Rectal smooth muscle tissue (tissue), 1 donor: ENCODE results near the gene ETS2.

ENCODE experiments used
- H3K27ac ChIP-seq: one replicate; pipeline ENCODE4 v1.7.0; 2013; ENCODE audit warnings: low read depth, low read length, inconsistent platforms
- H3K27me3 ChIP-seq: one replicate; pipeline ENCODE4 v1.7.0; 2013; ENCODE audit warnings: low read length; ENCODE audit not compliant: control insufficient read depth, insufficient read depth
- H3K36me3 ChIP-seq: one replicate; pipeline ENCODE4 v1.7.0; 2013; ENCODE audit warnings: low read length; ENCODE audit not compliant: control insufficient read depth, insufficient read depth
- H3K4me1 ChIP-seq: one replicate; pipeline ENCODE4 v1.7.0; 2013; ENCODE audit warnings: low read length; ENCODE audit not compliant: control insufficient read depth, insufficient read depth
- H3K4me3 ChIP-seq: one replicate; pipeline ENCODE4 v1.7.0; 2013; ENCODE audit warnings: low read length
- H3K9ac ChIP-seq: one replicate; pipeline ENCODE4 v1.7.0; 2013; ENCODE audit warnings: low read length

ETS2 gene

DNA sequence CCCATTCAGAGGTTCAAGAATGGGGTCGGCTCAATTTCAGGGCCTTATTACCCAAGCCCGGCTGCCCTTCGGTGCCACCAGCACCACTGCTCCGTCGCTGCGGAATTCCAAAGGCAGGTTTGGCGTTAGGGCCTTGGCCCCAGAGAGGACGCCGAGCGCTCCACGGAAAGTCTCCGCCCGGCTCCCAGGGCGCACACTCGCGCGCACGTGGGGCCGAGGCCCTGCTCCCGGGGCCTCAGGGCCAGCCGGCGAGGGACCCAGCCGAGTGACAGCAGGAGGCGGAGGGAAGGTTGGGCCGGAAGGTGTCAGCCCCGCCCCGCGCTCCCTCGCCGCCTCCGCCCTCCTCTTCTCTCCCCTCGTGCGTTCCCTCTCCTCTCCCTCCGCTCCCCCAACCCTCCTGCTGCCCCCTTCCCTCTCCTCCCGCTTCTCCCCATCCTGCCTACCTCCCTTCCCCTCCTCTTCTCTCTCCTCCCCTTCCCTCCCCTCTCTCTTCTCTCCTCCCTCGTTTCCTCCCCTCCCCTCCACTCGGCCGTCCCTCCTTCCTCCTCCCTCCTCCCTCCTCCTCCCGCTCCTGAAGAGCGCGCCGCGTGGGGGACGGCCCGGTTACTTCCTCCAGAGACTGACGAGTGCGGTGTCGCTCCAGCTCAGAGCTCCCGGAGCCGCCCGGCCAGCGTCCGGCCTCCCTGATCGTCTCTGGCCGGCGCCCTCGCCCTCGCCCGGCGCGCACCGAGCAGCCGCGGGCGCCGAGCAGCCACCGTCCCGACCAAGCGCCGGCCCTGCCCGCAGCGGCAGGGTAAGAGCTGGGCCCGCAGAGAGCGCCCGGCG, at the start of gene ETS2:
ETS2 (plus strand) TSS at position 602 of the 825 bp plus-strand sequence. CDS start 4,106 bp downstream, outside the sequence.
- Histone ChIP-seq H3K4me1 (peaks cover 10% of the 10 kb centered on the region), H3K4me3 (peak within 1 kb of the TSS; percentile 72), H3K27ac (peak within 1 kb of the TSS; percentile 87), H3K9ac (peak within 1 kb of the TSS; percentile 66), H3K36me3 (no peaks in the 10 kb centered on the region), H3K27me3 (no peaks in the 10 kb centered on the region)

DNA sequence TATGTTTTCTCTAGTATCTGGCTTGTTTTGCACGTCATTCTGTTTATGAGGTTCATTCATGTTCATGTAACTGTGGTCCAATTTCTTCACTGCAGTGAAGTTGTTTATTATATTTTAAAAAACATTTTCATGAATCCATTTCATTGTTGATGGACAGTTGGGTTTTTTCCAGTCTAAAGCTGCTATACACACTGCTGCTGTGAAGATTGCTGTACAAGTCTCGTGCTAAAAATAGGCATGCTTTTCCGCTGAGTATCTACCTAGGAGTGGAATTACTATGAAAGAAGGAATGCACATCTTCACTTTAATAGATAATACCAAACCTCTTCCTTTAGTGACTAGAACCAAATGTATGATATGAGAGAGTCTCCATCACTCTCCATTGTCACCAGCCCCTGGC, 49.0 kb upstream of the ETS2 start:
- Histone ChIP-seq H3K36me3 (no peaks in the 10 kb centered on the region), H3K9ac (no peak overlapping the region), H3K4me1 (peaks cover 30% of the 10 kb centered on the region), H3K4me3 (no peak overlapping the region), H3K27me3 (no peaks in the 10 kb centered on the region), H3K27ac (no peak overlapping the region)

GRCh38 chr21:38758501-38759214, 47.1 kb upstream of the ETS2 start:
- Histone ChIP-seq H3K4me1 (peaks cover 30% of the 10 kb centered on the region), H3K27ac (peak overlapping the region; percentile 68), H3K36me3 (no peaks in the 10 kb centered on the region), H3K4me3 (no peak overlapping the region), H3K27me3 (no peaks in the 10 kb centered on the region), H3K9ac (no peak overlapping the region)

GRCh38 chr21:38759413-38759812, 46.3 kb upstream of the ETS2 start:
- Histone ChIP-seq H3K36me3 (no peaks in the 10 kb centered on the region), H3K27ac (peak overlapping the region; percentile 68), H3K4me3 (no peak overlapping the region), H3K9ac (no peak overlapping the region), H3K4me1 (peaks cover 30% of the 10 kb centered on the region), H3K27me3 (no peaks in the 10 kb centered on the region)

GRCh38 chr21:38760017-38760761, 45.5 kb upstream of the ETS2 start:
- no peak overlapping the region for H3K4me3 ChIP-seq
- peaks cover 30% of the 10 kb centered on the region for H3K4me1 ChIP-seq
- no peak overlapping the region for H3K9ac ChIP-seq
- no peaks in the 10 kb centered on the region for H3K36me3 ChIP-seq
- H3K27me3 ChIP-seq: no peaks in the 10 kb centered on the region
- peak overlapping the region; percentile 68 for H3K27ac ChIP-seq

DNA sequence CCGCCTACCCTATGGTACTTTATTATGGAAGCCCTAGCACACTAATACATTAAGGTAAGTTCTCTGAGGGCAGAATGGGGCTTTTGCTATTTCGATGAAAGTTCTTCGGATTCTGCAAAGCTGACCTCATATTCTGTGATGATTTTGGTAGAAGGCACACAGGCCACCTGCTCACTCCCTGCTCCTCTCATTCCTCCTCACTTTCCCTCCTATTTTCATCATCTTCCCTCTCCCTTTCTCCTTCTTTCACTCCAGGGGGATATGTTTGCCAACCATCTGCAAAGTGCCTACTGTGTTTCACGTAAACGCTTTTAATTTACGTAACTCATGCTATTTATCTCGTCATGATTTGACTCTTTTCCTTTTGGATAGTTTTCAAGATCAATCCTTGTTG, 45.0 kb upstream of the ETS2 start:
- Histone ChIP-seq H3K4me3 (no peak overlapping the region), H3K4me1 (peaks cover 25% of the 10 kb centered on the region), H3K36me3 (no peaks in the 10 kb centered on the region), H3K27me3 (no peaks in the 10 kb centered on the region), H3K27ac (peak overlapping the region; percentile 57), H3K9ac (no peak overlapping the region)

DNA sequence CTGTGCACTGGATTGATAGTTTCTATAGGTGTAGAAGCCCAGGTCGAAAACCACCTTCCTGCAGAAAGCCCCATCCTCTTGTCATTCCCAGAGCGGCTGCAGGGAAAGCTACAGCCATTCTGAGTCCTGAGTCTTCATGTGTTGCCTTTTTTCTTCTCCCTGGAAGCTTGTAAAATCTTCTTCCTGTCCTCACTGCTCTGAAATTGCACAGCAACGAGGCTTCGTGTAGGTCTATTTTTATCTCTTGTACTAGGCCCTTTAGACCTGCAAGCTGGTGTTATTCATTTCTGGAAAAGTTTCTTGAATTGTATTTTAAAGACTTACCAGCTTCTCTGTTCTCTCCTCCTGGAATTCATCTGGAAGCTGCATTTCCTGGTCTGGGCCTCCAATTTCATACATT, 44.2 kb upstream of the ETS2 start:
- H3K4me3 ChIP-seq: no peak overlapping the region
- no peak overlapping the region for H3K9ac ChIP-seq
- no peaks in the 10 kb centered on the region for H3K36me3 ChIP-seq
- no peaks in the 10 kb centered on the region for H3K27me3 ChIP-seq
- H3K4me1 ChIP-seq: peaks cover 22% of the 10 kb centered on the region
- peak overlapping the region; percentile 57 for H3K27ac ChIP-seq

DNA sequence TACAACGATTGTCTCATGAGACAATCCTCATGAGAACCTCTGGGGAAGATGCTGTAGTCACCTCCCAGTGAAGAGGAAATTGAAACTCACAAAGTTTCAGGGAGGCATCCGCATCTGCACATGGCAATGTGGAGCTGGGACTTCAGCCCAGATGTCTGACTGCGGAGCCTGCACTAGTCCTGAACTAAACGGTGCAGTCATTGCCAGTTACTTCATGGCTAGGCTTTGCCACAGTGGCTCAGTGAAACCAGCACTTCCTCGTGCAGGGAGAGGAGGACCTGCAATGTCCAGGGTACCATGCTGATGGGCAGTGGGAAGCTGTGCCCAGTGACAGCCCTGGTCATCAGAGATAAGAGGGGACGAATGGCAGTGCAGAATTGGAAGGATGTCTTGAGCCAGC, 40.7 kb upstream of the ETS2 start:
- no peak overlapping the region for H3K27ac ChIP-seq
- H3K27me3 ChIP-seq: no peaks in the 10 kb centered on the region
- H3K4me3 ChIP-seq: no peak overlapping the region
- H3K9ac ChIP-seq: no peak overlapping the region
- no peaks in the 10 kb centered on the region for H3K36me3 ChIP-seq
- peaks cover 22% of the 10 kb centered on the region for H3K4me1 ChIP-seq

GRCh38 chr21:38766987-38767722, 38.6 kb upstream of the ETS2 start:
- no peak overlapping the region for H3K9ac ChIP-seq
- no peaks in the 10 kb centered on the region for H3K27me3 ChIP-seq
- H3K4me1 ChIP-seq: peaks cover 16% of the 10 kb centered on the region
- H3K27ac ChIP-seq: peak overlapping the region; percentile 37
- H3K36me3 ChIP-seq: no peaks in the 10 kb centered on the region
- H3K4me3 ChIP-seq: peak overlapping the region; percentile 57

DNA sequence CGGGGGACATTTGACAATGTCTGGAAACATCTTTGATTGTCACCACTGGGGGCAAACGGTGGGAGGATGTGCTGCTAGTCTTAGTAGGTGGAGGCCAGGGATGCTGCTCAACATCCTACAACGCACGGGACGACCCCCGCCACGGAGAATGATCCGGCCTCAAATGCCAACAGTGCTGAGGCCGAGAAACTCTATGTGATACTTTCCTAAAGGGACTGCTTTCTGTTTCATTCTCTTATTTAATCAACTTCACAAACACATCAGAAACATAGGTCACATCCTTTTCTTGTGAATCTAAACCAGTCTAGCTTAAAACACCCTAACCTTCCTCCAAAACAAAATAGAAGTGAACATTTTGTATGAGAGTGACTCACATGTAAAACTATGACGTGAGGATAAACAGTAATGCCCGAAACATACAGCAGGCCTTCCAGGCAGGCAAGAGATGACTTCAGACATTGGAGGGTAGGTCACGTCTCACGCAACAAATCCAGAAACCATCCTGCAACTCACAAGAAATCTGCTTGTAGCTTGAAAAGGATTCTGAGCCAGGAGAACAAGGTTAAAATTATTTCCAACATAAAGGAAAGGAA, 37.2 kb upstream of the ETS2 start:
- Histone ChIP-seq H3K27me3 (no peaks in the 10 kb centered on the region), H3K36me3 (no peaks in the 10 kb centered on the region), H3K4me3 (no peak overlapping the region), H3K27ac (peak overlapping the region; percentile 82), H3K9ac (no peak overlapping the region), H3K4me1 (peaks cover 16% of the 10 kb centered on the region)

GRCh38 chr21:38769191-38769780, 36.4 kb upstream of the ETS2 start:
- peak overlapping the region; percentile 82 for H3K27ac ChIP-seq
- peaks cover 16% of the 10 kb centered on the region for H3K4me1 ChIP-seq

More at GRCh38 chr21:38769191-38769780, 36.4 kb upstream of the ETS2 start:
- Histone ChIP-seq H3K4me3 (no peak overlapping the region), H3K9ac (no peak overlapping the region), H3K27me3 (no peaks in the 10 kb centered on the region), H3K36me3 (no peaks in the 10 kb centered on the region)
